Eye (tissue), 1 donor: ENCODE measurements around the gene ZNF521.
A peak's percentile ranks its signal among the peaks of the same experiment; 100 is the strongest.

Experiments used
- DNase-seq: peaks from one replicate; pipeline ENCODE4 v3.0.0-alpha.2; 2015

Gene ZNF521

DNA sequence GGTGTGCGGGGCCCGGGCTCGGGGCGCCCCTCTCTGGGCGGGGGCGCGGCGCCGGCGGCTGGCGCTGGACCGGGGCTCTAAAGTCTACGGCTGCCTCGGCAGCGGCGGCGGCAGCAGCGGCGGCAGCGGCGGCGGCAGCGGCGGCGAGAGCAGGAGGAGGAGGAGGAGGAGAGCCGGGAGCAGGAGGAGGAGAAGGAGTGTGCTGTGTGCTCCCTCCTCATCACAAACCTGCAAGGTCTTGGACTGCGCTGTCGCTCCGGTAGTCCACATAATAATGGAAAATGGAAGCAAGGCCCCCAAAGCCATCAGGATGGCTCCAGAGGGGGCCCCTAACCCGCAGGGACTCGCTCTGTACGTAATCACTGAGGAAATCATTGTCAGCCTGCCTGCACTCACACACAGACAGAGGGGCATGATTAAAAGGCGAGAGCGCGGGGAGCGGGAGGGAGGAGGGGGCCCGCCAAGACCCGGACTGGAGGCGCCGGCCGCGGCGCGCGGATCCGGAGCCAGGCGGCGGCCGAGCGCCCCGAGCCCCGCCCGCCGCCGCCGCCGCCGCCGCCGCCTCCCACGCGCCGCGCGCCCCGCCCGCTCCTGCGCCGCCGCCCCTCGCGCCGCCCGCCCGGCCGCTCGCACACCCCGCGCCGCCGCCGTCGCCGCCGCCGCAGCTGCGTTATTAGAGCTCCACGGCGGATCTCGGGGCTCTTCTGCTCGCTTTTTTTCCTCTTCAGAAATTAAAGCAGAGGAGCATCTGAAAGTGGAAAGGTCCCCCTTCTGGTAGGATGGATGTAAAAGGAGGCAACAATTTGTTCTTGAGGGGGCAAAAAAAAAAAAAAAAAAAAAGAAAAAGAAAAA is at the start of gene ZNF521:
Gene ZNF521 (minus strand): TSS at position 390 of the 852 bp plus-strand sequence. CDS start 1,220 bp downstream, outside the sequence.
- DNase-seq = peak; percentile 98

DNA sequence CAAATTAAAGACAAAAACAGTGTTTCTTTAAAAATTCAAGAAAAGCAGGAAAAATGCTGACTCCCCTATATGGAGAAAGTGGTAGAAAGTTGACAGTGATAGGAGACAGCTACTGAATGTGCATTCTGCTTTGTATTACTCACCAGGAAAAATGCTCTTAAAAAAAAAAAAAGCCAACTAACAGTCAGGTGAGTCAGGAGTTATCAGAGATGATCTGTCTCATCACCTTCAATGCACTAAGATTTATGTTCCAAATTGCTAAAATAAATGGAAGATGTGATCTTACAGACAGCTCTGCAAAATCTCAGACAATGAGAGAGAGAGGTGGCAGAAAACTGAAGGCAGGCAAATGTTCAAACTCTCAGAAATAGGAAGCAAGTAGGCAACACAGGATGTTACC is 47.6 kb upstream of the ZNF521 start:
- no peak for DNase-seq

DNA sequence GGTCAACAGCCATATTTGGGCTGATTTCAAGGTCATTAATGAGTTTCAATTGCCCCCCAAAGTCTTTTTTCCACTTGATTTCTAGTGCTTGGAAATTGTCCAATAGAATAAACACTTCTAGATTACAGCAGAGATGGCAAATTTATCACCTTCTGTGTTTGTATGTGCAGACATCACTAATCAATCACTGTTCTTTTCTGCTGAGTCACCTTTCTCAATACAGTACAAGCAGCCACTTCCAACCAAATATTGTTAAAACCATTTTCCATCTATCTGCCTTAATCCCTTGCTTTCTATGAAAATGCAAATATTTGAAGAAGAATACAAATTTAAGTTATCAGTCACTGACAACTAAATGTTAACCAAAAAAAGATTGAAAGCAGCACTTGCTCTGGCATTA is 40.2 kb upstream of the ZNF521 start:
- DNase-seq = no peak

DNA sequence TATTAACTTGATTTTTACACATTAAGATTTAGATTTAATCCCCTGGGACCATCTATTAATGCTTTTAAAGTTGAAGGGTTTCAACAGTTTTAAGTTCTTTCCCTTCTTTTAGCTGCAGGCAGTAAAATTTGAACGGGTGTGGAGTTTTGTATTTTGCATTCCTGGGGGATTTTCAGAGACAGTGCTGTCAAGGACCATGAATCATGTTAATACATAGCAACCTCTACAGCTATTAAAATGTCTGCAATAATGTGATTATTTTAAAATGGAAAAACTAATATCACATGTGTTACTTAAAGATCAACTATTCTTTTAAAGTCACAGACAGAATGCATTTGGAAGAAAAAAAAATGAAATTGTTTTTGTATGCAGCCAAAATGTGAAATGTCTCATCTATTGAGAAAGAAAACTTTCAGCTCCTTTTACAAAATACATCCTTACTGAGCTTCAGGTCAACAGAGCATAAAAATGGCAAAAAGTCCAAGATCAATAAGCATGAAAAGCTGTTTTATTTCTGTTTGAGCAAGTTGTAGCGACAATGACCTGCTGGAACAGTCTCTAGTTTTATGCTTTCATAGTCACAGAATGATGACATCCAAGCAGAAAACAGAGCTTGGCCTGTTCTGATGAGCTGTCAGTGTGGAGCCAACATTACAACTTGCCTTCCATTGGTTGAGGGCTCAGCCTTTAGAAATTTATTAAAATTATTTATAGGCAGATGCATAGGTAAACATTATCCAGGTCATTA is 21.6 kb upstream of the ZNF521 start:
- peak; percentile 51 for DNase-seq

DNA sequence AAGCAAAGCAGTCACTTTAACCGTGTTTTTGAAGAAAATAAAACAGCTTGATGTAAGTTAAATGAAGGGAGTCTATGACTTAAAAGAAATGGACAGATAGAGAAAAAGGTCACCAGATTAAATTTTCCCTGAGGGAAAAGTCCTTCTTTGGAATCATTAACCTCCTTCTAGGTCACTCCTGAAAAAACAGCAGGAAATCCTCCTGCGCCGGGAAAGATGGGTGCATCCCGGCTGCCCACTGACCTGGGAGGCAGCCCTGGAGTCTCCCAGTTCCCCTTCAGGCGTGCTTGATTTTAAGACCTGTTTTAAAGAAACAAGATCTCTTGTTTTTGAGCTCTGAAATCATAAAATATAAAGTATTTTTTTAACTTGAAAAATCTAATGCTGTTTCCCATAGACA is 18.4 kb upstream of the ZNF521 start:
- DNase-seq = peak; percentile 17

DNA sequence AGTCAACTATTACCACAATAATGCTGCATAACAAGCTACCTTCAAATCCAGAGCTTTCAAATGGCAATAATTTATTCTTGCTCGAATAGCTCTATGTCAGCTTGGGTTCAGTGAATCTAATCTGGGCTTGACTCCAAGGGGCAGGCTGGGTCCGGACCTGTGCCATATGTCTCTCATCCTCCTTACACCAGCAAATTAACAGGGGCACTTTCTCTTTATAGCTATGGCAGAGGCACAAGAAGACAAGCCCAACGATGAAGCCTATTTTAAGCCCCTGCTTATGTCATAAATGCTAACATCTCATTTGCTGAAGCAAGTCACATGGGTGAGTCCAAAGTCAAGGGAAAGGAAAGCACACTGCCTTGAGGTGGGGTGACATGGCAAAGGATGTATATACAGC is 13.3 kb upstream of the ZNF521 start:
- DNase-seq = no peak

DNA sequence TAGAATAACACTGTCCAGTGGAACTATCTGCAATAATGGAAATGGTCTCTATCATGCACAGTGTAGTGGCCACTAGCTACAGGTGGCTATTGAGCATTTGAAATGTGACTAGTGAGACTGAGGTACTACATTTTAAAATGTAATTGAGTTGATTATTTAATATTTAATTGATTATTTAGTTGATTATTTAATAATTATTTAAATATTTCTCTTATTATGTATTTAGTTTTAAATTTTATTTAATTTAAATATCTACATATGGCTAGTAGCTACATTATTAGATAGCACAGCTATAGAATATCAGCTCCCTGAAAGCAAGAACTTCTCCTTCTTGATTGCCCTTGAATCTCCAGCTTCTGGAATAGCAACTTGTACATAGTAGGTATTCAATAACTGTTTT is 12.8 kb upstream of the ZNF521 start:
- no peak for DNase-seq

DNA sequence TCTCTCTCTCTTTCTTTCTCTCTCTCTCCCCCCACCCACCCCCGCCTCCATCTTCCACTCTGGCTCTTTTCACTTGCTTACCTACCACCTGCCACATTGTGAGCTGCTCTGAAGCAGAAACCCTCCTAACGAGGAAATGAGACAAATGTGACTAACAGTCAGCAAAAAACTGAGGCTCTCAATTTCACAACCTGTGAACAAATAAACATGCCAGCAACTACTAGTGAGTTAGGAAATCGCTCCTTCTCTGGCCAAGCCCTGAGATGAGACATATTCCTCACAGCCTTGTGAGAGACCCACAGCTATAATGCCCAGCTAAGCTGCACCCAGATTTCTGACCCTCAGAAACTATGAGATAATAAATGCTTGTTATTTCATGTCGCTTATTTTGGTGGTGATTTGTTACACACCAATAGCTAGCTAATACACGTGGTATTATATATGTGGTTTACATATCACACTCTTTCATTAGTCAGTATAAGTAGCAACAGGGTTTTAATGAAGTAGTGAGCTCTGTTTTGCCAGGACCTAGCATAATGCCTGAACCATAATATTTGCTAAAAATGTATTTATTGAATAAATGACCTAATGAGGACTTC is 8.4 kb upstream of the ZNF521 start:
- DNase-seq = no peak

DNA sequence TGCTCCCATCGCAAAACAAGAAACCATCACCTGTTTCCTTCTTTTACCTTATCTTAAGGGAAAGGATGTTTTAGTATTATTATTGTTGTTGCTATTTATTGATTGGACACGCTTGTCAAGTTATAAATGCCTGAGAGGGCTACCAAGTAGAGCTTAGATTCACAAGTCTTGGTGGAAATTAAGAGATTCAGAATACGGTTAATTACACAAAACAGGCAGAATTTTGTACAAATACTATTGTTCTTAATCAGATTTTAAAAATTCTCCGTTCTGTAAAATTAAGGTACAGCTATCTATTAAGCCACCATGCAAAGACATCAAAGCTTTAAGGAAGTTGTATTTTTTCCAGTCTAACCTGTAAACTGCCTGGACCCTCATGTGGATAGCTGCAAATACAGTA is 1.1 kb upstream of the ZNF521 start:
- DNase-seq = no peak

DNA sequence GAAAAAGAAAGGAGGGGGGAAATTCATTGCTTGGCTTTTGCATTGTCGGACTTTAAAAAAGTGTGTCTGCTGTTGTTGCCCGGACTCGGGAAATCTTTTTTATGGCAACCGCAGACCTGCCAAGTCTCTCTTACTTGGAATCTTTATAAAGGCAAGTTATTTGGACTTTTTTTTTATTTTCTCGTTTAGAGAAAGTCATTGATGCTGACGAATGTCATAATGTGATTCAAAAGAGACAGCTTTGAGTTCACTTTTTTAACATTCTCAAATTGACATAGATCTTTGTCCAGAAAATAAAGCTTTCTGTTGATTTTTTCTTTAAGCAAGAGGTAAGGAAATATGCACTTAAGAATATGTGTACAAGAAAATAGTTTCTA is 651 bp upstream of the ZNF521 start:
- no peak for DNase-seq

DNA sequence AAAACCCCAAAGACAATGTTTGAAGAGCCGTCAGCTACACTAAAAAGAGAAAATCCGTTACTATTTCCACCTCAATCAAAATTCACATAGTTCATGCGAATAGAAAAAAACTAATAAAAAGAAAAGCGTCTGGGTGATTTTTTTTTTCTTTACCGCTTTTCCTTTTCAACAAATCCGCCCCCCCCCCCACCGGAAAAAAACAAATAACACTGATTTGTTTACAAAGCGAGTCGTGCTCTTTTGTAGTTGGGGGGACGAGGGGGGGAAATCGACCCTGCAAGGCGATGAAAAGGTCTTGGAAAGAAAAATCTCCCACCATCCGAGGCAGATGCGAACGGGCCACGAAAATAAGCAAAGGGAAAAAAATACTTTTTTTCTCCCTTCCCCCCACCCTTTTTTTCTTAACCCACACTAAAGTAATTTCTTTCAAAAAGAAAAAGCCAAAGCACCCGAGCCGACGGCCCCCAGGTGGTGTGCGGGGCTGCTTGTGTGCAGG is 638 bp downstream of the ZNF521 start:
- DNase-seq = peak; percentile 85

DNA sequence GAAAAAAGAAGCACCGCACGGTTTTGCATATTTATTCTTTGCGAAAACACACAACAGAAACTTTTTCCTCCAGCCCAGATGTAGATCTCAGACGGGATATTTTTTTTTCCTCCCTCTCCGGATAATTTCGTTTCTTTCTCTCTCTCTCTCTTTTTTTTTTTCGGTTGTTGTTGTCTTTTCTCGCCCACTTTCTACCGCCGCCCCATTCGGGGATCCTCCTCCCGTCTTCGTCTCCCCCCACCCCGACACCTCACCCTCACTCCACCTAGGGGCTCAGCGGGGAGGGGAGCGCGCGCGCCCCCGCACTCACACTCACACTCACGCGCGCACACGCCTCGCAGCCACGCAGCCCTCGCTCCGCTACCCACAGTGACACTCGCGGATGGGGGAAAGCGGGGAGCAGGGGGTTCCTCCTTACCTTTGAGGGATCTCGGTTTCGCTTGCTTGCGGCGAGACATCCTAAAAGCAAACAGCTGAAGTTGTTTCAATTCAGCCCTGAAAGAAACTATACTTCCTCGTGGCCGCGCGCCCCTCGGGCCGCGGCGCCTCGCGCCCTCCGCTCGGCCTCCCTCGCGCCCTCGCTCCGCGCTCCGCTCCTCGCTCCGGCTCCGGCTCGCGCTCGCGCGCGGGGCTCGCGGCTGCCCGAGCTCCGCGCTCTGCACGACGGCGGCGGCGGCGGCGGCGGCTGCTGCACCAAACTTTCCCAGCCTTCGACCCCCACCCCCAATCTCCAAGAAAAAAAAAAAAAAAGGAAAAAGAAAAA is 1.3 kb downstream of the ZNF521 start:
- peak; percentile 91 for DNase-seq

DNA sequence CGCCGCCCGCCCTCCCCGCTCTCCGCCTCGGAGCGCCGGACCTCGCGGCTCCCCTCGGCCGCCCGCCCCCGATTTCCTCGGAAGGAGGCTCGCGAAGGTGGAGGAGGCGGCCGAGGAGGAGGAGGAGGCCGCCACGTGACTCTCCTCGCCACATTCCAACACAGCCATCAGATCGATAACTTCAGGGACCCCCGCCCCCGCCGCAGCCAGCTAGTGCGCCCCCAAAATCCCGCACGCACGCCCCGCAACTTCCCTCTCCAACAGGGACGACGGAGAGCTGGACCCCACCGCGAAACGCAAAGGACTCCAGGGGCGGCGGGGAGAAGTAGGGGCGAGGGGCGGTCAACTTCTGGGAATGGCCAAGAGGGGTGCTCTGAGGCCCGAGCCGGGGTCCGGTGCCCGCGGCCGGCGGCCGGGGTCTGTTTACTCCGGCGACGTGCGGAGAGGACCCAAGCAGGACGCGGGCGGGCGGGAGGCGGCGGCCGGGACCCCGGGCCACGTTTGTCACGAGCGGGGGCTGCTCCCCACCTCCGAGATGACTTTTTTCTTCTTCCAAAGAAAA is 2.0 kb downstream of the ZNF521 start:
- DNase-seq = peak; percentile 85

DNA sequence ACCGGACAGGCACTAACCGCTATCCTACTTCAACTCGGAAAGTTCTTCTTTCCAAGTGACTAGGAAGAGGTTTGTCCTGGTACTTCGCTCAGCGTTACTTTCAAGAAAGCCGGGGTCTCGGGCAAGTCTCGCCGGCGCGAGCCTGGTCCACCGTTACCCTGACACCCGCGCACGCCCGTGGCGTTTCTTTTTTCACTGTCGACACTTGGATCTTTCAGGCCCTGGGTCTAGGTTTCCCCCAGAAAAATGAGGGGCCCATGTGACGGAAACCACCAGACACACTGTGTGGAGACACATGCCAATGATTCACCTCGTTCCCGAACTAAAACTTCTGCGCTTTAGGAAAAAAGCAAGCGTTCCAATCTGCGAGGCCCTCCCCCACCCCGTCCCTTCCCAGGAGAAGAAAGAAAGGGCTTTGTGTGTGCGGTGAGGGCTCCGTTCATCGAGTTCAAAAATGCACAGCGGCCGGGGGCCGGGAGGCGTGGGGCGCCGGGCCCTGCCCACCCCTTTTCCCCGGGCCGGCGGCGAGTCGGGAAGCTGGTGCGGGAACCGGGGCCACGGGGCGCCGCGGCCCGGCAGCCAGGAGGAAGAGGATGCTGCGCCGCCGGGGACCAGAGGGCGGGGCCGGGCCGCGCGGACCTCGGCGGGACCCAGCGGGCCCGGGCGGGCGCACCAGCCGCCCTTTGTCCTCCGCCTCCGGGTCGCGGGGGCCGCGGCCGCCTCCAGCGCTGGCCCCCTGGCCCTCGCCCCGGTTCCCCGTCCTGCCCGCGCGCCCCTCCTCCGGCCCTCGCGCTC is 2.6 kb downstream of the ZNF521 start:
- peak; percentile 88 for DNase-seq

DNA sequence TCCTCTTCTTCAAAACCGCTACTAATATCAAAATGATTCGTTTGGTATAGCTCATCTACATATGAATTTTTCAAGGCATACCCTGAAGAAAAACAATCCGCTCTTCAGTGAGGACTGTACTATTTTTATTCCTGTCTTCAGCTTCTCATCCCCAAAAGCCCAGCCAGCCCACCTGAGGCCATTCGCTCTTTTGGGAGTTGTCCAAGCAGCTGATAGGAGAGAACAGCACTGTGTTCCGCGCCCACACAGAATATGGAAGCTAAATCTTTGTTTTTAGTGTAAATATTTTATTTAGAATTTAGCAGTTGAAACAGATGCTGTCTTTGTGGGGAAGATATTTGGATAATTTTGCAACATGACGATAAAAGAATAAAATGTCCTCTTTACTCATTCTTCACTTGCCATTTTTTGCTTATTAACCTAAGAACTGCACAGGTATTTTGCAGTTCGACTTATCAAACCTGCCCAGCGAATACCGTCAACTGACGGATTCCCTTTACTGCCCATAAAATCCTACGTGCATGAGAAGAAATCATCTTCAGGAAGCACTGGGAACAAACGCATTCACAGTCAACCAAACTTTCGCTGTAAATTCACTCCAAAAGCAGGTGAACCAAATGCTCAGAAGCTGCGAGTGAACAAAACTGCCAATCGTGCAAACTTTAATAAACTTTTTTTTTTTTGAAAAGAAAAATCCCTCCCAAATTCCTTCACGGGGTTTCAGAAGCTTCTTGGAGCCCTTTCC is 3.4 kb downstream of the ZNF521 start:
- peak; percentile 41 for DNase-seq

DNA sequence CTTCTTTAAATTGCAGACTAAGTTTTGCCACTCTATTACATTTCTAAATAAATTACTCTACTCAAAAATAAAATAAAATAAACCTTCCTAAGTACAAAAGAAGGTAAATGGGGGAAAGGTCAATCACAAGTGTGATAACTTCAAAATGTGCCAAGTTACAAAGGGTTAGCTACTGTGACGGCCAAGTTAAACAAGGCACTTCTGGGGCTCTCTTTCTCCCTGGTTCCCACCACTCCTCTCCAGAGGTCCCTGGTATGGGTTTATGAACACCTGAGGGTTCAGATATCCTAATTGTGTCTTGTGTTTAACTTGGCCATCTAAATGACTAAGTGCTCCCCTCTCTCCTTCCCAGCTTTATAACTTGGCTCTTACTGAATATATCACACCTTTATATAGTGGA is 5.4 kb downstream of the ZNF521 start:
- no peak for DNase-seq

DNA sequence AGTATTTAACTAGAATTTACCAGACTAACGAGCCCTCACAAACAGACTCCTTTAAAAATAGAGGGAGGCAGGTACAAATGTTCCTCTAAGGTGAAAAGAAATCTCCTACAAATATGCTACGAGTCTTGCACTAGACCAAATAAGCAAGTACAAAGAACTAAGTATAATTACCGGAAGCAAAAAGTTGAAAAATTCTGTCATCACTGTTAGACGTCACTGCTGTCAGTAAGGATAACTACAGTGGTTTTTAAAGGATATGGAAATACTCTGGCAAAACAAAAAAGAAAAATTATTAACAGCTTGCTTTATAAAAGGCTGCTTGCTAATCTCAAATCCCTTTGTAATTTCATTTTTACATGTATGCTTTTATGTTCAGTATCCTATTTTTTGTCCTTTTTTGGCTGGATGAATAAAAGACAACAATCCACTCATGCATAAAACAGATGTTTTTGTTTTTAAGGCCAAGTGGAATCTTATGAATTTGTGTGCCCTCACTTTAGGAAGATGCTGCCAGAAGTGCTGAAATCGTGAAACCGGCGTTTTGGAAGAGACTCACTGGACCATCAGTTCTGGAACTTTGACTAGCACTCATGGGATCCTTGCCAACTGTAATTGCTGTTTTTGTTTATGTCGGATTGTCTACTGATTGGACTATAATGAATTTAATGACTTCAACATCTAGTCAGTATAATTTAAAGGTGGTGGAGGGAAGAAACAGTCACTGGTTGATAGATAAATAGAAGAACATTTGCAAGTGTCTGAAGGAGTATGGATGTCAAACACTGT is 6.7 kb downstream of the ZNF521 start:
- DNase-seq = peak; percentile 54

DNA sequence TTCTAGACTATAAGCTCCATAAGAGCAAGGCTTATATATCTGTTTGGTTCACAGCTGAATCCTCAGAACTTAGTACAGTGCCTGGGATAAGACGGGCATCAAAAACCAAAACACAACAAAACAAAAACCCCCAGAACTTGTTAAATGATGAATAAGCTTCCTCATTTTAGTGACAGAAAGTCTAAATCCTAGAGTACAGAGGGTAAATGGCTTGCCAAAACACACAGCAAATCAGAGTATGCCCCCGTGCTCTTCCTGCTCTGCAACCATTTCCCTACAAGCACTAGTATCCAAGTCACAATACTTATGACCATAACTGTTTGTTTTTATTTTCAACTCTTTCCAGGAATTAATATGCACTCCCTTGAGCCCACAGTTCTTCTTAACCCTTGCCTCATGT is 10.1 kb downstream of the ZNF521 start:
- no peak for DNase-seq

DNA sequence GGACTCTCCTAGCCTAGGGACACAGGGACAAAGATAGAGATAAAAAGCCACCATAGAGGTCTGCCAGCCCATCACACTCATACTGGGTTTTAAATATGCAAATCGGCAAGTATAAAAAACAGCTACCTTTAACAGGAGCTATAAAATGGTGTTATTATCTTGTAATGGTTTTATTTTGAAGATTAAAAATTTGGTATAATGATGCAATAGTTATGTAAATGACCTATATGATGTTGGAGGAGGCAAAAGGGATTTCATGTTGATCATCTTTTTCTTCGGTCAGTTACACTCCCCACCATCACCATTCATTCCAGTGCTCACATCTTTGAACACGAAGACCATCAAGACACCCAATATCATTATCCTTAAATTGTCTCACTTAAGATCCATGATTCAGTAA is 11.2 kb downstream of the ZNF521 start:
- DNase-seq = no peak

DNA sequence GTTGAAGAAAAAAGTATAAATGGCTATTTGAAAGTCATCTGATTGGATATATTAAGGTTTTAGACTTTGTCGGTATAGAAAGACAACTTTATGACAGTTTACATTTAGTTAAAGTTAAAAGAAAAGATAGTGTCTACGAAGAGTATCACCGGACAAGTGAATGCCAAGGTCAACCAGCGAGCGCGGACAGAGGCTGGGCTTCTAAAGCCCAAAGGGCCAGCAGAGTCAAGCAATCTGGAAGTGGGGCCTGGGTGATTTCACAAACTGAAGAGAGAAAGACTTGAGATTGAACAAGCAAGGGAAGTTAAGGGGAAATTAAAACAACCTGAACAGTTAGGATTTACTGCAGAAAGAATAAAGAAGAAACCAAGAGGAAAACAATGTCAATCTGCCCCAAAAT is 16.3 kb downstream of the ZNF521 start:
- DNase-seq = no peak
